ENCODE results near the gene AGFG2.

GRCh38 chr7:100573691-100574361, 34.8 kb downstream of the AGFG2 start, which contains the start of gene SAP25:
- TF ChIP-seq CTCF (conservative IDR thresholded peaks at IDR 0.05) (no peak), EZH2 (IDR thresholded peaks at IDR 0.05; ENCODE audit: low read depth) (no peak)
